GM21381 (cell line): ENCODE measurements around the gene MCC.

ENCODE experiments used
- ATAC-seq: cut with Tn5 transposase; IDR thresholded peaks from one replicate; pipeline ENCODE4 v1.9.1; 2021; ENCODE audit warnings: mild to moderate bottlenecking, moderate library complexity; ENCODE audit not compliant: unreplicated experiment

Gene MCC

DNA sequence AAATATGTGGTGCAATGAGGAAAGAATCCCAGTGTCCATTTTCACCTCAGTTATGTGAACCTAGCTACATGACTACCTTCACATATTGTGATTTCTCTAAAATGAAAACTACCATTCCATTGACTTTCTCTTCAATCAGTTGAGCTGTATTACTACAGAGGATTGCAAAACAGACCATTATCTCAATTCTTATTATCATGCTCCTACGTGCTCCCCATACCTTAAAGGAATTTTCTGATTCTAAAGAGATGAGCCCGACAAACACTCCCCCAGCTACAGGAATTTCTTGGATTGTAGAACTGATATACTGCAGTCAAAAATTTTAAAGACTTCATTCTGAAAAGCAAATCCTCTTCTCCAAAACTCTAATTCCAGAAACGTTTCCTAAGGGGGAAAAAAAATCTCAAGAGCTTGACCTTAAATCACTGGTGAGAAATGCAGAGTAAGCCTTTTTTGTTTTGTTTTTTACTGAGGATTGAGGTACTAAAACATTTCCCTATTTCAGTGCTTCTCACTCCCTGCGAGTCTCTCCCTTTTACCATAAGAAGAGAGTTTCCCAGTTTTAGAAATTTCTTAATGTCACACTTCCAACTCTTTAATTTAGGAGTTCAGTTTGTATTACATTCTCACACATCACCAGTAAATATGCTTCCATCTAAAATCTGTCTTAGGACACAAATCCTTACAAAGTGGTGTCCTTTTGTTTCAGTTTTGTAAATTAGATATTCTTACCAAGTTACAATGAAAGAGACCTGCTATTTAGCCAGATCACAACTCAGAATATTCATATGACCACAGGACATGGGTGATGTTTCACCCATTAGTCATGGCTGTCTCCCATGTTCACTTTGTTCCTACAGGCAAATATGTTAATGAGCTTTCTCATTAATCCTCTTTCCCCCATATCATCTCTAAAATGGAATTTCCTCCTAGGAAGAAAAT lies 257.3 kb downstream of the MCC start:
- ATAC-seq: no peak

DNA sequence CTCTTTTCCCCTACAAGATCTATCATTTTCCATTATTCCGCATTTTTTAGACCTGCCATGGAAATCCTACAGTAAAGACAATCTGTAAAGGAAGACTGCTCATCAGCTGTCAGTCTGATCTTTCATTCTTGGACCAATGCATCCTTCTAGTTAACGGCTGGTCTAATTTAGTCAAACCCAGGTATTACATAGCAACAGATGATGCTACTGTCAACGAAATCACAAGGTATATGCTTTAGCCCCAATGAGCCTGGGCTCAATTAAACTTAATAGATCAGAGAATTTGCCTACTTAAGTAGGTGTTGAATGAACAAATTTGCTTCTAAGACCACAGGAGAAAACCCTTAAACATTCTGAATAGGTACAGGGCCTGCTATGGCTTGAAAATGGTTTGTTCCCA lies 260.5 kb downstream of the MCC start:
- no peak for ATAC-seq

DNA sequence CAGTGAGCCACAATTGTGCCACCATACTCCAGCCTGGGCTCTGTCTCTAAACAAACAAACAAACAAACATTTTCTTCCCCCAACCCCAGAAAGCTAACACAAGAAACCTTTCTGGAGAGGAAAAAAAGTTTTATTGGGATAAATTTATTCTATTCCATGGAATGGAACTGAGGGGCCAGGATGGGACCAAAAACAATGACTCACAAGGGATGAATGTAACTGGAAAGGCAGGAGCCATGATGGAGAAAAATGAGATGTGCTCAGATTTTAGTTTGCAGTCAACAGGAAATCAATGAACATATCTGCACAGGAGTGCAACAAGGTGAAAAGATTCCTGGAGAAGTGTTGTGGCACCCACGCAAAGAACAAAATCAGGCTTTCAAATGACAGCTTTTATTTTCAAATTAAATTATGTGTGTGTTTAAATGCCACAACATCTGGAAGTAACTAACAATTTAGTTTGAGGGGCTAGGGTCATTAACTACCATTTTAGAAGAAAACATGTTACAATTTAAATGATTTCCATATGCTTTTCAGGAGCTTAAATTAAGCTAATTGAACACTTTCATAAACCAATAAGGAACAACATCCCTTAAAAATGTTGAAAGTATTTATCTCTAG lies 262.0 kb downstream of the MCC start:
- no peak for ATAC-seq

DNA sequence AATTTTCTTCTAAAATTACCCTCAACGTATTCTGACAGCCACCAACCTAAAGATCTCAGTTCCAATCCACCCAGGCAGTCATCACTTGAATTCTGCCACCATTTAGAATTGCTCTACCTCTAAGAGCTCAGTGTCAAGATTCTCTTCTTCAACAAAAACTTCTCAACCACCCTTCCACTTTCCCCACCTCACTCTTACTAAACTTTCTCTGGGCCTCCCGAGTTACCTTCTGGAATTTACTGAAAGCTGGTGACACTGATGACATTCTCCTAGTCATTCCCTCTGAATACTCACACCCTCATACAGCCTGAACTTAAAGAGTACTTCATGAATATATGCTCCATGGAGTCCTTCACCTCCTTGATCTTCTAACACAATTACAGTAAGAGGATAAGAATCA lies 263.0 kb downstream of the MCC start:
- ATAC-seq: no peak

DNA sequence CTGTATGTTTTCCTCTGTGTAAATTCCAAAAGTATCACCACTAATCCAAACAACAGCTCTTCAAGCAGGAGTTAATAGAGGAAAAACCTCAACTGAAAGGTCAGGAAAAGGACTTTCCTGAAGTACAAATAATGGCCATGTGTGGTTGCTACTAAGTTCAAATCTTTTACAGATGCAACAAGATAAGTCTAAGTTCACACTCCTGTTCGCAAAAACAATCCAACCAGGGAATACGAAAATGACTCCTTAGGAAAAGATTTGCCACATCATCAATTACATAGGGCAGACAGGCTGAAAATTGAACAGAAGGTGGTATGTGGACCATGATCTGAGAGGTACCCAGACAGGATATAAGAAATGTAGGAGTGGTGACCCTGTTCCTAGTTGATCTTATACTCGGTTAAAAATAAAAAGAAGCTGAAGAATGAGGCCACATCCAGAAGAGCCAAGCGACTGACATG lies 263.6 kb downstream of the MCC start:
- no peak for ATAC-seq

DNA sequence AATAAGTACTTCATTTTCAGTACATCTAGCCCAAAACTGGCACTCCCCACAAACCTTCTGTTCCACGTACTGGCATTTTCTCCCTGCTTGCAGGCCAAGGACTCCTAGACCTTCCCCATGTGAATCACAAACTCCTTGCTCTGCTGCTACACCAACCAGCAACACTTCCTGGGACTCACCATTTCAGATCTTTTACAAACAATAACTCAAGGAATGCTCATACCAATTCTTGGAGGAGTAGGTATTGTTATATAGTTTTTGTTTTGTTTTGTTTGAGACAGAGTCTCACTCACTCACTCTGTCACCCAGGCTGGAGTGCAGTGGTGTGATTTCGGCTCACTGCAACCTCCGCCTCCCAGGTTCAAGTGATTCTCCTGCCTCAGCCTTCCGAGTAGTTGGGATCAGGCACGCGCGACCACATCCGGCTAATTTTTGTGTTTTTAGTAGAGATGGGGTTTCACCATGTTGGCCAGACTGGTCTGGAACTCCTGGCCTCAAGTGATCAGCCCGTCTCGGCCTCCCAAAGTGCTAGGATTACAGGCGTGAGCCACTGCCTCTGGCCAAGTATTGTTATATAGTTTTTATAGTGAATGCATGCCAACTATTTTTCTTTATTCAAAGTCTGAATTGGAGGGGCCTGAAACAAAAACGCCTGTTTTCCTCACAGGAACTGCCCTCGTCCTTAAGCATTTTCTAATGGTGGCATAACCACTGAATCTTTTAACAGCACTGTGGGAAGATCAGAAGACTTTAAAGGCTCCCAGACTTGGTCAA lies 264.2 kb downstream of the MCC start:
- no peak for ATAC-seq

DNA sequence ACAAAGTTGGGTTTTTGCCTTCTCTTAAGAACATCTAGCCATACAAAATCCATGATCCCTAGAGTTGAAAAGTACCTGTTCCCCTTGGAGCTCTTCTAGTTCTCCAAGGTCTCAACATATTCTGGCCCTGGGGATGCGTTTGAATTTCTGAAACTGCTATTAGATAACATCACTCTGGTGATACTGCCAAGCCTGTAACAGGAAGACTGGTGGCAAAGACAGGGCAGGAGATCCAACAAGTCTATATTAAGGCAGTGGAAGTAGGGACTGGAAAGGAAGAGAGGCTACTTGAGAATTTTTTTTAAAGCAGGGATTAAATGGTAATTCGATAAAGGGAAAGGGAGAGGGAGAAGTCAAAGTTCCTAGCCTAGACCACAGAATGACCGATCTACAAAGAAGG lies 264.9 kb downstream of the MCC start:
- ATAC-seq: no peak

DNA sequence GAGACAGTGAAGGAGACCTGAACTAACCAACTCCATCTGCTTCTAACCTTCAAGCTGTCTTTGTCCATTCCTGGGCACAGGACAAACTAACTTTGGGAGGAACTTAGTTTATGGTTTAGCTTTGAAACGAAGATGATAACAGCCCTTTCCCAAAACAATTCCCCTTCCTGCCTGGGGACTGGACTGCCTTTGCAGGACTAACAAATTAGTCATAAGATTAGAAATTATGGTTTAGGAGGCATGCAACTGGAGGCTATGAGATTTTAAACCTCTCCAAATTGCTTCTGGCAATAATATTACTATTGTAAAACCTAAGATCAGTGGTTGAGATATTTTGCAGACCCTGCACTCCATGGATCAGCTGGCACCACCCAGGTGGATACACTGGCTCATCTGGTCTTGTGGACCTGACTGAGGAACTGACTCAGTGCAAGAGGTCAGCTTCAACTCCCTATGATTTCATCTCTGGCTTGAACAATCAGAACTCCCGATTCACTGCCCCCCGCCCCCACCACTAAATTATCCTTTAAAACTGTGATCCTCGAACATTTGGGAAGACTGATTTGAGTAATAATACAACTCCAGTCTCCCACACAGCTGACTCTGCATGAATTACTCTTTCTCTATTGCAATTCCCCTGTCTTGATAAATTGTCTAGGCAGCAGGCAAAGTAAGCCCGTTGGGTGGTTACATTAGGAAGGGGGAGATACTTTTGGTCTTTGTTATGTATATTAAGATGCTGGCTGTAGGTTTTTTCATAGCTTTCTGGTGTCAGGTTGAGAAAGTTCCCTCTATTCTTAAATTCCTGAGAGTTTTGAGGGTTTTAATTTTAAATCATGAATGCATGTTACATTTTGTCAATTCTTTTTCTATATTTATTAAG lies 266.7 kb downstream of the MCC start:
- ATAC-seq: no peak

DNA sequence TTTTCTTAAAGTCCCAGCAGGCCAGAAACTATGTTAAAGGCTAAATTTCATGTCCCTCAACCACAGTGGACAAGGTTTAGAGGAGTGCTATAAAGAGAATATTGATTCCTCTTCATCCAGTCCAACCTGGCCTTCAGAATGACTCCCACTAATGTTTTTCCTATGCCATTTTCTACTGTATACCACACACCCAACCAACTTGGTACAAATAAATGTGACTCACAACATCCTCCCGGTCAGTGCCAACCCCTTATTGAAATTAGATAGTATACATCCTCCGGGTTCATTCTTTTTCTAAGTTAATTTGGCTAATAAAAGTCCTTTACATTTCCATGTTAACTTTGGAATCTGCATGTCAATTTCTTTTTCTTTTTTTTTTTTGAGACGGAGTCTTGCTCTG lies 268.6 kb downstream of the MCC start:
- ATAC-seq: no peak

DNA sequence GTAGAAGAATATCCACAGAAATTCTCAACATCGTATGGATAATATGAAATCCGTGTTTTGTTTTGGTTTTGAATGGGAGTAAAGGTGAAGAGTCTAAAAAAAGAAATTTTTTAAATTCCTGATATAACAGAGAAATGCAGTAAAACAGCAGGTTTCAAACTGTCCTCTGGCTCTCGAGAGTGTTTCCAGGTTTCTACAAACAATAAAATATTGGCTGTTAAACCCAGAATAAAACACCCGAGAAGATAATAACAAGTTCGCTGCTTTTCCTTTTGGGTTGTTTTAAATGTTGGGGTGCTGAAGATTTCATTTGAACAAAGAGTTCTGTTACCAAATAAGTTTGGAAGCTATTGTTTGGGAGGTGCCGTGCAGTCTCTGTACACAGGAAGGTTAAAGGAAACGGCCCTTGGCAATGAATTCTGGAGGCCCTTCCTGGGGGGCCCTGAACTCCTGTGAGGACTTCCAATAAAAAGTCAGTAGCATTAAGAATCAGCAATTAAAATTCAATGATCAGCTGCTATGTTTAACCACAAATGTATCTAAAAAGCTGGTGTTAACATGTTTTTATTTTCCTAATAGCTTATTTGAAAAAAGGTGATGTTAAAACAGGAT lies 269.2 kb downstream of the MCC start:
- ATAC-seq: no peak

DNA sequence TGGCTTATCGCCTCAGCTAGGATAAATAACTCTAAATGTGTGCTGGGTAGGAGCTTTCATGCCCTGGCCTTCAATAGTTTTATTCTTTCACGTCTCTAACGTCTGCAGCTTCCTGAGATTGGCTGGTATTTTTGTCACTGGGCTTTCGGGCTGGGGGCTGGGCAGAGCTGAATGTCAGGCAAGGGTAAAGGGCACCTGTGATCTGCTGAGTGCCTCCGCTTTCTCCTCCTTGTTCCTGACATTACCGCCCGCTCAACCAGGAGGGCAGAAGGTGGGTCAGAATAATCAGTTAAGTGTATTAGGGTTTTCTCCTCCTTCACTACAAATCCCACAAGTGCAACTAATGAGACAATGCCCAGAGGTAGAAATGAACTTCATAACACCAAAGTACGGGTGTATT lies 270.1 kb downstream of the MCC start:
- ATAC-seq: no peak

DNA sequence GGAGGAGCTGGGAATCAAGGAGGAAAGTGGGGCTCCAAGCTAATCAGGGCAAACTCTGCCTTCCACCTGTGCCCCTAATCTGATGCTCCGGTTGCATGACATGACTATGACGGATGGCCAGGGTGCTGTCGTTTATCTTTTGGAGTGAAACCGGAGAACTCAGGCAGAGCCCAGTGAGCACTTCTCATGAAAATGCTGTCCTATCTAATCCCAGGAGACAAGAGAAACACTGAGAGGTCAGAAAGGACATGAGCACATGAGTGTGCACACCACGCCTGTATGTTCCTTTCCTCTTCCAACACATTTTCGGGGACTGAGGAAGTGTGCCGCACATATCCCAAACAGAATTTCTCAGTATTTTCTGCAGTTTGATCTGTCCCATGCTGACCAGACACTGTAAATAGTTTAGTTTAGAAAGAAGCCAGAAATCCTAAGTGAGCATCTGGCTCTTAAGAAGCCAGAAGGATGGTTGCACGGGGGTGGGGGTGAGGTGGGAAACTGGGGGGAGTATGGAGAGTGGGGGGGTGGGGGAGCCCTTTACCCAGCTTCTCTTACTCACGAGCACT lies 270.6 kb downstream of the MCC start:
- ATAC-seq: no peak

DNA sequence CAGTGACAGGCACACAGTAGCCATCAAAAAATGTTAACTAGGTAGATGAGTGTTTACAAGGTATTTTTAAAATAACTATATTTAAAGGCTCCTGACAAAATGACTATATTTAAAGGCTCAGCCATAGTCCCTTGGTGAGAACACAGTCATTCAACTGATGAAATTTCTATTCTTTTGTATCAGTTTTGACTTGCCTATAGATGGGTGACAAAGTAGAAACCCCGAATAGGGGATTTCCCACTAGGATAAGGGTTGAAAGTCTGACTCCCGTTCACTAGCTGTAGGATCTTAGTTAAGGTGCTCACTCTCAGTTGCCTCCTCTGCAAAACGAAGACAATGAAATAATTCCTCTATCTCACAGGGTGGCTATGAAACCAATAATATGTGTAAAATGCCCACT lies 271.7 kb downstream of the MCC start:
- no peak for ATAC-seq

DNA sequence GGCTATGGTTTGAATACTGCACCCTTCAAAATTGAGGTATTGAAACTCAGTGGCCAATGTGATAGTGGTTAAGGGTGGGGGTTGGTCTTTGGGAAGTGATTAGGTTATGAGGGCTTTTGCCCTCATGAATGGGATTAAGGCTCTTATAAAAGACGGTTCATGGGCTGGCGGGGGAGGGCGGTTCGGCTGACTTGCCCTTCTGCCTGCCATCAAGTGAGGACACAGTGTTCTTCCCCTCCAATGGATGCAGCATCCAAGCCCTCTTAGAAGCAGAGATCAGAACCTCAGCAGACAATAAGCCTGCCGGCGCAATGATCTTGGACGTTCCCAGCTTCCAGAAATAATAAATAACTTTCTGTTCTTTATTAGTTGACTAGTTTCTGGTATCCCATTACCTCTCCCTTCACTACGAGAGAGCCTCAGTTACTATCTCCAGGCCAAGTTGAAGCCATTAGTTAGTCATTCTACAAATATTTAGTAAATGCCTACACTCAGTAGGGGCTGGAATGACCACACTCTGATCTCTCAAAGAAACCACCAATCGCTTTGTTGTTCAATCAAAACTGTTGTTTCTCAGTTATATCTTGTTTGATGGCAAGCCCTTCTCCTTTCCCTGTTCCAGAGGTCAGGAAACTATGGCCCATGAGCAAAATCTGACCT lies 272.7 kb downstream of the MCC start:
- no peak for ATAC-seq

DNA sequence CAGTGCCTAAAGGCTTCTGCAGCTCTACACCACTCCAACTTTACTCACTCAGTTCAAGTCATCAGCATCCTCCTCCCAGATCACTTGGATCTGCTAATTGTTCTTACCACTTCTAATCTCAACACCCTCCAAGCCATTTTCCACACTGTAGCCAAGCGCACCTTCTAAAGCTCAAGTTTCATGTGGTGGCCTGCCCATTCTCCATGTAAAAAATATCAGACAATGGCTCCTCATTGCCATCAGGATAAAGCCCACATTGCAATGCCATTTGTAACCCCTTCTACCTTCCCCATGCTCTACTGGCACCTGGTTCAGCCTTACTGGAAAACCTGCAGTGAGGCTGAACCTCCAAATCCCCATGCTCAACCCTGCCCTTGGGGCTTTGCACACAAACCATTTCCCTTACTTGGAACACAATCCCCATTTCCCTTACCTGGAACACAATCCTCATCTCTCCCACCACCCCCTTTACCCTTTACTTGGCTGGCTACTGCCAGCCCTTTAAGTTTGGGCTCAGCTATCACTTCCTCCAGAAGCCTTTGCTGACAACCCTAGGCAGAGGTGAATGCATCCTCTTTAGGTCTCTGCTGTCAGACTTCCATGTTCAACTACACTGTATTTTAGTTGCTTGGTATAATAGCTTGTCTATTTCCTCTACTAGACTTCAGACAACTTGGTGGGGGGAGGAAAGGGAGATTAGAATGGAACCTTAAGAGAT lies 273.5 kb downstream of the MCC start:
- no peak for ATAC-seq

DNA sequence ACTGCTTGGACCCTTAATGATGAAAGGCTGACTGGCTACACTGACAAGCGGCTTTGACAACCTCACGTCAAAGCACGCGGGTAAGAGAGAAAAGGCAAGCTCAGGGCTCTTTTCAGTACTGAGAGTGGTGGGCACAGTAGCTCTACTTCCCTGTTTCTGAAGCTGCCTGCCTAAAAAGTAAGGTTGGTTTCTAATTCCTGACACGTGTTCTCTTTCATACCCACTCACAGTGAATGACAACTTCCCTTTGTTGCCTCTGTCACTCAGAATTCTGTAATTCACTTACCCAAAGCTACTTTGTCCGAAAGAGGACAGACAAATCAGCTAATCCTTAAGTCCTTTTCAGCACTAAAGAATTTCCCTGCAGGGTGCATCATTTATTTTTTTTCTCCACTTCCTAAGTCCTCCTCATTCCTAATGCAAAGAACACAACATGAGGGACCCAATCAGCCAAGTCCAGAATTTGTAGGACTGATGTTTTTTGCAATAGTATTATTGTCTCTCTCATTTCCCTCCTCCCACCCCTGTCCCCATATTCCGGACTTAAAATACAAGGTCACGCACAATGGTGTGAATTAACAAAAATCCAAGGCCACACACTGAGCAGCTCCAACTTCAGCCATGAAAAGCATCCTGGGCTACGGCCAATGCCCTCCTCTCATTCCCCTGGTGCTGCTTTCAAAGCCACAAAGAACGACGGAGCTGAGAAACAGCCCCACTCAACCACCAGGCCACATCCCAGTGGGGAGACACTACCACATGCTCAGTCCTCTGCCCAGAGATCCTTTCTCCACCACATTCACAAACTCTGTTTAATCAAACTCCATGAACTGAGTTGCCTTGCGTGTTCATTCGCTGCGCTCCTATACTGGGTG lies 274.5 kb downstream of the MCC start:
- peak; percentile 60 for ATAC-seq

DNA sequence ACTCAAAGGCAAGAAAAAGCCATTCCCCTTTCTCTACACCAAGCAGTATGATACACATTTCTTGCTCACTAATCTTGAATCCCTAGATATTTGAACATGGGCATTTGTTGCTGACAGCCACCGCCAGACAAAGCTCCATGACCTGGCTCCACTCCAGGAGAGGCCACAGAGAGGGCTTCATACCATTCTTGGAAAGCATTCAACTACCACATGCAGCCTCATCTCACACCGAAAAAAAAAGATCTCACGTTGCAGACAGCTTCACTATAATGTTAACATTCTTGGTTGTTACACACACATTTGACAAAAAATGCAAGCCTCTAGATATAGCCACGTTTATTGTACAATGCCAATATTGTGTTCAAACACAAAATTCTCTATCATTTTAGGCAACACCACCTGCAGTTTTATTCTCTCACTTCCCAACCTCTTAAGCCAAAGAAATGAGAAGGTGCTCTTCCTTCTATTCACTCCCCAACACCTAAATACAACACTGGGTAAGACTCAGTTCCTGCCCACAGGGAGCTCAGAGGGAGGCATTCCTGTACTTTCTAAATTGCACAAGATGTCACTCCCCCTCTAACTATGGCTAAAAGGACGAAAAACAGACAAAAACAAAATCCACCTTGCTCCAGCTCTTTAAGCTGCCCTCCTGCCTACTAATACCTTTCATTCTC lies 275.9 kb downstream of the MCC start:
- no peak for ATAC-seq
